ENCODE results near the gene KIF13A. TPM values are rescaled to one million over a fixed set of nuclear protein-coding genes. Genes with fewer than 3 reads are reported as not detected.

Gene KIF13A
- total and polyA plus RNA-seq, 10 of the 15 experiments (the other 5 are each of a cell fraction or from before 2014, with no cell fraction given): 0.02 to 0.26 (median 0.13) TPM; not detected in 2

DNA sequence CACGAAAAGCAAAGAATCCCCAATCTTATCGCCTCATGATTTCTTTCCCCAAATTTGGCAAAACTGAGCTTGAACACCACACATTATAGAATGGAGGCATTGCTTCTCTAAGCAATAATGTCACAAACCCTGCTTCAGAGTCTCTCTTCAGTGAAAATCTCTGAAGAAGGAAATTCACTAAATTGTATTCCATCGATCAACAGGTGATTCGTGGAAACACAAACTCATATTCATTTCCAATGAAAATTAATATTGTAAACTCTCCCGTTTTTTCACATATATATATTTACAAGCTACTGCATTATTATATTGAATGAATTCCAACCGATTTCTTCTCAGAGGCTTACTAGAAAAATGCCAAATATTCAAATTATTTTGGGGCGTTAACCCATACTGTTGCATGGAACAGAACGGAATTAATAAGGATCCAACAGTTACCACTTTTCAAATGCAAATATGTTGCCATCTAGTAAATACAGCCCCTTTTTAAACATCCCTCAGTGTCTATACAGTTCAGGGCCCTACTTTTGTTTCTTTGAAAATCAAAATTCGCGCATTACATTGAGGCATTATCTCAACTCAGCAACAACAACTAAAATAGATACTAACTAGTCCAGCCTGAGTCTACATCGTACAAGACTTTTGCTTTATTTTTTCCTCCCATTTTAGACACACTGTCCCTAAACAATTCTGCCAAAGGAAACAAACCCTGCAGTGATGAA, 1.3 kb downstream of the KIF13A start:
- Histone ChIP-seq H3K36me3 (ENCODE audit: control insufficient read depth in 2 of 2, insufficient read depth in 2 of 2, low read length in 1 of 2) (no peaks in the 10 kb centered on the region), H3K27me3 (replicated peaks in 1 of 2; ENCODE audit: control insufficient read depth in 2 of 2, insufficient read depth in 2 of 2, low read length in 1 of 2) (peaks cover 6 to 21% of the 10 kb centered on the region in 2 experiments), H3K9ac (ENCODE audit: control insufficient read depth, insufficient read depth, low read length) (no peak overlapping the region), H2AFZ (ENCODE audit: control insufficient read depth, low read depth, low read length) (no peak overlapping the region), H3K4me2 (ENCODE audit: control insufficient read depth, insufficient read depth) (no peak overlapping the region), H3K79me2 (ENCODE audit: control insufficient read depth, insufficient read depth, low read length) (no peaks in the 10 kb centered on the region), H3K27ac (ENCODE audit: control insufficient read depth, insufficient read depth) (no peak overlapping the region), H3K9me3 (replicated peaks; ENCODE audit: control insufficient read depth, insufficient read depth, low read length) (no peaks in the 10 kb centered on the region), H3K4me3 (no peak overlapping the region), H3K4me1 (ENCODE audit: control insufficient read depth, insufficient read depth, low read length) (peaks cover 6% of the 10 kb centered on the region), H4K20me1 (ENCODE audit: control insufficient read depth, insufficient read depth) (no peaks in the 10 kb centered on the region)
- ATAC-seq: no peak
- intact Hi-C loops (cut with micrococcal nuclease; ENCODE audit: unreplicated experiment): loop anchor here (5.0 kb wide), 3 partner anchors 104 to 279 kb away; partner anchors contain the start of genes NHLRC1 and NUP153
- no TSS peak for BruUV-seq (replicated peaks)
- RAD21 ChIA-PET (ENCODE audit: unreplicated experiment): no interaction called here
- in situ Hi-C loops (cut with MboI): no loop called here
- CTCF ChIA-PET: interaction anchor here (1.4 kb wide), 1 partner anchor 9 kb away, joined by 3 read pairs; no protein-coding TSS in a partner anchor
- DNase-seq (ENCODE audit: low read depth, low spot score): no peak
- FAIRE-seq: no peak
- POLR2A ChIA-PET: no interaction called here
- SMC1A ChIA-PET (ENCODE audit: uncharacterized antibody, unreplicated experiment): interaction anchor here (0.6 kb wide), 2 partner anchors 476 to 514 kb away, joined by 3 read pairs; no protein-coding TSS in a partner anchor
- TF ChIP-seq, protein P1, sequence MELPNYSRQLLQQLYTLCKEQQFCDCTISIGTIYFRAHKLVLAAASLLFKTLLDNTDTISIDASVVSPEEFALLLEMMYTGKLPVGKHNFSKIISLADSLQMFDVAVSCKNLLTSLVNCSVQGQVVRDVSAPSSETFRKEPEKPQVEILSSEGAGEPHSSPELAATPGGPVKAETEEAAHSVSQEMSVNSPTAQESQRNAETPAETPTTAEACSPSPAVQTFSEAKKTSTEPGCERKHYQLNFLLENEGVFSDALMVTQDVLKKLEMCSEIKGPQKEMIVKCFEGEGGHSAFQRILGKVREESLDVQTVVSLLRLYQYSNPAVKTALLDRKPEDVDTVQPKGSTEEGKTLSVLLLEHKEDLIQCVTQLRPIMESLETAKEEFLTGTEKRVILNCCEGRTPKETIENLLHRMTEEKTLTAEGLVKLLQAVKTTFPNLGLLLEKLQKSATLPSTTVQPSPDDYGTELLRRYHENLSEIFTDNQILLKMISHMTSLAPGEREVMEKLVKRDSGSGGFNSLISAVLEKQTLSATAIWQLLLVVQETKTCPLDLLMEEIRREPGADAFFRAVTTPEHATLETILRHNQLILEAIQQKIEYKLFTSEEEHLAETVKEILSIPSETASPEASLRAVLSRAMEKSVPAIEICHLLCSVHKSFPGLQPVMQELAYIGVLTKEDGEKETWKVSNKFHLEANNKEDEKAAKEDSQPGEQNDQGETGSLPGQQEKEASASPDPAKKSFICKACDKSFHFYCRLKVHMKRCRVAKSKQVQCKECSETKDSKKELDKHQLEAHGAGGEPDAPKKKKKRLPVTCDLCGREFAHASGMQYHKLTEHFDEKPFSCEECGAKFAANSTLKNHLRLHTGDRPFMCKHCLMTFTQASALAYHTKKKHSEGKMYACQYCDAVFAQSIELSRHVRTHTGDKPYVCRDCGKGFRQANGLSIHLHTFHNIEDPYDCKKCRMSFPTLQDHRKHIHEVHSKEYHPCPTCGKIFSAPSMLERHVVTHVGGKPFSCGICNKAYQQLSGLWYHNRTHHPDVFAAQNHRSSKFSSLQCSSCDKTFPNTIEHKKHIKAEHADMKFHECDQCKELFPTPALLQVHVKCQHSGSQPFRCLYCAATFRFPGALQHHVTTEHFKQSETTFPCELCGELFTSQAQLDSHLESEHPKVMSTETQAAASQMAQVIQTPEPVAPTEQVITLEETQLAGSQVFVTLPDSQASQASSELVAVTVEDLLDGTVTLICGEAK (IDR thresholded peaks at IDR 0.05; ENCODE audit: borderline replicate concordance): no peak
- TF ChIP-seq CREM (IDR thresholded peaks at IDR 0.05; ENCODE audit: low read depth): no peak
- no peak for TF ChIP-seq RCOR1 (conservative IDR thresholded peaks at IDR 0.05; ENCODE audit: low read depth, low read length)
- WGBS (ENCODE audit: insufficient coverage, insufficient replicate concordance, low lambda C conversion rate, missing lambda C conversion rate): 73% methylated on average over 11 of the region's 11 CpGs

Data from GM12878 (cell line).